ENCODE data around the gene KAT7. TPM values are rescaled to one million over a fixed set of nuclear protein-coding genes. Genes with fewer than 3 reads are reported as not detected.
"Not testable (repeated sequence)": the region's sequence is repeated elsewhere in the genome, so short reads cannot be mapped to it uniquely, and the experiment has no call there.

Gene KAT7
- total RNA-seq, 2 donors from 2014 or later: 41.9 to 42.3 TPM

DNA sequence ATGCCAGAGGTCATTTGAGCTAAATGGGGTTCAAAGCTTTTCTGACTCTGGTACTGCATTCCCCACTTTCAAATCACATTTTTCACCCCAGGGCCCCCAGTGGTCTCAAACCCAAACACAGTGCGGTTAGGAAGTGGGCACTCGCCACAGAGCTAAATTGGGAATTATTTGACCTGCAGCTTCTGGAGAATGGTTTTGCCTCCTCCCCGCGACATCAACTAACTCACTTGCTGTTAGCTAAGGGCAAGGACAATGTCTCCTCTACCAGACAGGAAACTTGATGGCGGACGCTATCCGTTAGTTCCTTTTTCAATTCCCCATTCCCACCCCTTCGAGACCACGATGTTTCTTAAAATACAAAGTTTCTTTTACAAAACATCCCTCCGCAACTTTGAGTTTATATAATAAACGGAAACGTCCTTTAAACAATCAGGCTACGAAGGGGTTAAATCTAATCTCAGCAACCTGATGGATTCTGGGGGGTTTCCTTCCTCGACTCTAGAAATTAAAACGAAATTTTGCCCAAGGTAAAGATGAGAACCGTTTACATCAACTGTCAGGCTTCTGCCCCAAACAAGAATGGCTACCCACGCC is 500 bp upstream of the KAT7 start:
- intact Hi-C loops (cut with DNase I, micrococcal nuclease): no loop called here
- ATAC-seq (no peak), DNase-seq (peak in 1 of 2 donors; percentile 25)

DNA sequence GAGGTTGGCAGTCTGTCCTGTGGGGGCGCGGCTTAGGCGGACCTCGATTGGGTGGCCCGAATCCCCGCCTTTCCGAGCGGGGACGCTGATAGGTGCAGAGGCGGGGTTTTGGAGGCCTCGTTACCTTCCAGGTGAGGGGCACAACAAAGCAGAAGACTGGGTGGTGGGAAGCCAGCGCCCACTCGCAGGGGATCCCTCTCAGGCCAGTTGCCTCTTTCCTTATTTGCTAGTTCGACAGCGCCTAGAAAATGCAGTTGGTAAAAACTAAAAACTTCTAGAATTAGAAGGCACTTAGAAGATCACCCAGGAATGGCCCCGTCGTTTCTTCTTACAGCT is 730 bp downstream of the KAT7 start:
- DNase-seq (no peak), ATAC-seq (no peak)
- intact Hi-C loops (cut with DNase I, micrococcal nuclease): no loop called here

DNA sequence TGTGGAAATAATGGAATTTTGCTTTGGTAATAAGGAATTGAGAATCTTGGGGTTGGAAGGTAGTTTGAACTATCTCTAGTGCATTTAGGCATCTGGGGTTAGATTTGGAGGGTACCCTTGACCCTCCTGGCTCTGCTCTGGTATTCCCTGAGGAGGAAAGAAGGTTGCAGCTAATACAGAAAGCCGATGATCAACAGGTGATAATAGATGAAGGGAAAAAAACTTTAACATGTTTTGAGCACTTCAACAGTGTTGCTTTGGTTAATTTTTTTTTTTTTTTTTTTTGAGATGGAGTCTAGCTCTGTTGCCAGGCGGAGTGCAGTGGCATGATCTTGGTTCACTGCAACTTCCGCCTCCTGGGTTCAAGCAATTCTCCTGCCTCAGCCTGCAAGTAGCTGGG is 4.8 kb downstream of the KAT7 start:
- intact Hi-C loops (cut with DNase I, micrococcal nuclease): no loop called here
- no peak for ATAC-seq
- DNase-seq: no peak

DNA sequence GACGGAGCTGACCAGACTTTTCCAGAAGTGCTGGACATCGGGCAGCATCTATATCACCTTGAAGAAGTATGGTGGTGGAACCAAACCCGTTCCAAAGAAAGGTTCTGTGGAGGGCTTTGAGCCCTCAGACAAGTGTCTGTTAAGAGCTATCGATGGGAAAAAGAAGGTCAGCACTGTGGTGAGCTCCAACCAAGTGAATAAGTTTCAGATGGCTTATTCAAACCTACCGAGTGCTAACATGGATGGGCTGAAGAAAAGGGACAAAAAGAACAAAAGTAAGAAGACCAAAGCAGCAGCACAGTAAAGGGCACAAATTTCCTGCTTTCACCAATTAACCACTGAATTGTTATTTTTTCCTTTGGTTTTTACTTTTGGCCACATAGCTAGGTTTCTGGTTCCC is 6.9 kb downstream of the KAT7 start:
- intact Hi-C loops (cut with DNase I, micrococcal nuclease): no loop called here
- ATAC-seq (no peak), DNase-seq (no peak)

DNA sequence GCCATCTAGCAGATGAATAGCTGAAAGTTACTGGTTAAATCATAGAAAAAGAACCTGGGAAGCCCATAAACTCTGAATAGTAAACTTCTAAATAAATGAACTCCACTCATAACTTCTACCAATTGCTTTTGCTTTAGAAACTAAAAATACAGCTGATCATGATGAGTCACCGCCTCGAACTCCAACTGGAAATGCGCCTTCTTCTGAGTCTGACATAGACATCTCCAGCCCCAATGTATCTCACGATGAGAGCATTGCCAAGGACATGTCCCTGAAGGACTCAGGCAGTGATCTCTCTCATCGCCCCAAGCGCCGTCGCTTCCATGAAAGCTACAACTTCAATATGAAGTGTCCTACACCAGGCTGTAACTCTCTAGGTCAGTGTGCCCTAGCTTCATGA is 9.7 kb downstream of the KAT7 start:
- DNase-seq (no peak), ATAC-seq (no peak)
- intact Hi-C loops (cut with DNase I, micrococcal nuclease): no loop called here

DNA sequence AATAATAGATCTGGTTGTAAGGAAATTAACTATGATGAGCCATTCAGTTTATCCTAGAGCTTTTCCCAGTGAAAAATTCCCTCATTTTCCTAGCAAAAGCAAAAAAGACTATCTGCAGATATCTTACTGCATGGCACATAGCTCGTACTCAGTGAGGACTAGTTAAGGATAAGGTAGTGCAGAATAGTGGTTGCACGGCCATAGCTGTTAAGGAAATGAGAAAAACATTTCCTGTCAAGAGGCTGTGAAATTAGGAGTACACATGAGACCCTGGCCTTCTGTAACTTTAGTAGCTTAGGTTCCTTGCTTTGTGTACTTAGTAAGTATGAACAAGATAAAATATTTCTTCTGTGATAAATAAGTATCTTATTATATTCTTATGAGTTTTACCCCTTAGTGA is 10.3 kb downstream of the KAT7 start:
- ATAC-seq (no peak), DNase-seq (no peak)
- intact Hi-C loops (cut with DNase I, micrococcal nuclease): no loop called here

DNA sequence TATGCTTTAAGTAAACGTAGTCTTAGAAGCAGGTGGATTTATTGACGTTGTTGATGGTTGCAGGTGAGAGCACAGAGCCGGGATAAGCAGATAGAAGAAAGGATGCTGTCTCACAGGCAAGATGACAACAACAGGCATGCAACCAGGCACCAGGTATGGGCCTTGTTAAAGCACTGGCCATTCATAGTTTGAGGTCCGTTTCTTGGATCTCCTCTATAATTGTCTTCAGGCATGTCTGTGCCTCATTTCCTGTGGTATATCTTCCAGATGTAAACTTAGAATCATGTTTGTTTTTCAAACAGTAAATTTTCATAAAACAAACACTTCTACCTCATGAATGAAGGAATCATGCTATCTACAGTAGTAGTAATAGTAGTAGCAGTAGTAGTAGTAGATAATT is 20.6 kb downstream of the KAT7 start:
- intact Hi-C loops (cut with DNase I, micrococcal nuclease): no loop called here

DNA sequence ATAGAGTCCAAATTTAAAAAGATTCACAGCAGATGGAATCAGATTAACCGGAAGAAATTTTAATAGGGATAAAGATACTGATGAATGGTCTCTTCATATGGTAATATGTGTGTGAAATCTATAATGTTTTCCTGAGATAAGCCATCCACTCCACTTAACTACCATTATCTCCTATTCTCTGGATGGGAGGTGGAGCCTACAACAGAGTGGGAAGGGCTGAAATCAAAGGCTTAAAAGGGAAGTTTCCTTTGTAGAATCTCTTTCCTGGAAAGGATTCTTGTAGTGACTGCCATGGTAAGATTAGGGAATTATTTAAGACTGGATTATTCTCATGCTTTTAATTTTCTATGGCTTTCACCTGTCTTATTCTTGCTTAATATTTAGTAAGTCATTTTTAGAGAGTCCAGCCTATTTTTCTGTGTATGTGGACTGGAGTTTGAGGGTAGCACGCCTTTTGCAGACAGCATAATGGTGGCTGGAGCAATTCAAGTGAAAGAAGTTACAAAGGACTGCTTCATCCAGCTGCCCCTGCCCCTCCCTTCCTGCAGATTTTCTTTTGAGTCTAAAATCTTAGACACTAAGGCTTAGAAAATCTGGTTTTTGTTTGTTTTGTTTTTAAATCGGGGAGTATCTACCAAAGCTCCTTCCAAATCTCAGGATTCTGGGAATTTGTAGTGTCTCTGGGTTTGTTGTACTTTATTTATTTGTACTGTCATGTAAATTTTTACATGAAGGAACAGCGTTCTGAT is 26.5 kb downstream of the KAT7 start:
- DNase-seq (no peak), ATAC-seq (no peak)
- intact Hi-C loops (cut with DNase I, micrococcal nuclease): no loop called here

More for the DNA sequence above, 20.6 kb downstream of the KAT7 start:
- no peak for DNase-seq
- ATAC-seq: no peak

DNA sequence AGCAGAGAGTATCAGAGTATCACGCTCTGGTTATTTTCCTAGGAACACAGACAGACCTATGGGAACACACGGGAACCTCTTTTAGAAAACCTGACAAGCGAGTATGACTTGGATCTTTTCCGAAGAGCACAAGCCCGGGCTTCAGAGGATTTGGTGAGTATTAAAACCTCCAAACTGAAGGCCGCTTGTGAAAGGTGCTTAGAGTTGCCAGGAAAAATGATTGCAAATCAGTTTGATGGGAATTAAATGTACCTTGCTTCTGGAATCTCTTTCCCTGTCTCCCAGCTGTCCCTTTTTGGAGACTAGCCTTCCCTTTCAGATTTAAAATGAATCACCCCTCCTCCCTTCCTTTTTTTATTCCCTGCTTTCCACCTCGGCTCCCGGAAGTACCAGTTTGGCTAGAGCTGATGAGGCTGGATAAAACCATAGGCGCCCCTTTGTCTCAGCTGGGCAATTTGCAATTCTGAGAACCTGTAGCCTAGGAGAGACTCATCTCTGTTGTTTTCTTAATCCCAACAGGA is 27.3 kb downstream of the KAT7 start:
- DNase-seq: no peak
- no peak for ATAC-seq
- intact Hi-C loops (cut with DNase I, micrococcal nuclease): no loop called here

DNA sequence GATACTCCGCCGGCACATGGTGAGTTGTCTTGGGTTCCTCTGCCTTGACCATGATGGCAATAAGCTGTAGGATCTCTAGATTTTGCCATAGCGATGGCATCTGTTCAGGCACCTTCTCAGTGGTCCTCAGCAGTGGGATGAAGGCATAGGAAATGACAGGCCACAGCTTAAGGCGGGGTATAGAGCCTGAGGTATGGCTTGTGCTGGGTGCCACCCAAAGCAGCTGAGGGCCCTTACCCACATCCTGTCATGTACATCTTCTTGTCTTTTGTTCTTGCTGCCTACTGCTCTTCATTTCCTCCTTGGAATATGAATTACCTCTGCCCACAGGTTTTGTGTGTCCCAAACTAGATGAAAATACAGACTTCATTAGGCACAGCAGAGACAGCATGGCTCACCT is 29.5 kb downstream of the KAT7 start:
- no peak for ATAC-seq
- no peak for DNase-seq
- intact Hi-C loops (cut with DNase I, micrococcal nuclease): no loop called here

DNA sequence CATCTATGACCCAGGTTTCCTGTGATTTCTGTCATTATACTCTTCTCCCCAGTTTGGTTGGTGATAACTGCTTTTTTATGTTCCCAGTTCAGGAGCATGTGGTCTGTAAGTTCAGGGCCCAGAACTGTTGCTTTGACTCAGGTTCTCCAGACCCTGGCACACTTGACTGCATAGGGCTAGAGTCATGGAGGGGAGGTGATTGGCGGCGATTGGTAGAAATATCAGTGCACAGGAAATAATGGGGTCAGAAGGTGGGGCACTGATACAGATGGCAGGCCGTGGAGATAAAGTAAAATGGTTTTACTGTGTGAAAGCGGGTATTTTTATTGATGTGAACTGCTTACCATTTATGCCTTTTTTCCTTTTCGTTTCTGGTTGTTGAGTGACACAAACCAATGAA is 30.7 kb downstream of the KAT7 start:
- DNase-seq (no peak), ATAC-seq (no peak)
- intact Hi-C loops (cut with DNase I, micrococcal nuclease): no loop called here

DNA sequence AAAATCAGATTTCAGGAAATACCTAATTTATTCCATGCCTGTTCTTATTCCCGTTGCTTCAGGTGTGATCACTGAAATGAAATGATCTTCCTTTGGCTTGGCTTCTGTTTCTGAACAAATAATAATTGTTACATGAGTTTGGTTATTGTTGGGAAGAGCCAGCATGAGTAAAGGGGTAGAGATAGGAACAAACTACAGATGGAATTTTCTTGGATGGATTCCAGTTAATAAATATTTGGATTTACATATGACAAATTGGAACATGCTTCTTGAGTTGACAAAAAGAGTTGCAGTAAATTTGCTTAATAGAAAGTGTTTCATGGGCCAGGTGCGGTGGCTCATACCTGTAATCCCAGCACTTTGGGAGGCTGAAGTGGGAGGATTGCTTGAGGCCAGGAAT is 31.2 kb downstream of the KAT7 start:
- intact Hi-C loops (cut with DNase I, micrococcal nuclease): no loop called here
- DNase-seq: no peak
- no peak for ATAC-seq

DNA sequence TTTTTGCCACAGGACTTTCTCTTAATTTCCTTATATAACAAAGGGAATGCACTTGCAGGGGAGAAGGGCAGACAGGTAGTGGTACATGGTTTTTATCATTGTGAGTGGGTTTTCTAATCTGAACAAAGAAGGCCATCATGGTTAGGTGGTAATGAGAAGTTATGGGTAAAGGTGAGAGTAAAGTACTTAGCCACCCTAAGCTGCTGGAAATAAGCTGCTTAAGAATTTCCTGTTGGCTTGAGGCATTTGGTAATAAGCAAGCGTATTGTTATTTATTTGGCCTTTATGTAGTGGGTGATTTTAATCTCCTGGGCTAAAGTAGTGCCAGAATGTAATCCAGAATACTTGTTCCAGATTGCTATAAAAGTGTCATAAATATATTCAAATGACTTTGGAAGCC is 32.3 kb downstream of the KAT7 start:
- no peak for ATAC-seq
- intact Hi-C loops (cut with DNase I, micrococcal nuclease): no loop called here
- no peak for DNase-seq

DNA sequence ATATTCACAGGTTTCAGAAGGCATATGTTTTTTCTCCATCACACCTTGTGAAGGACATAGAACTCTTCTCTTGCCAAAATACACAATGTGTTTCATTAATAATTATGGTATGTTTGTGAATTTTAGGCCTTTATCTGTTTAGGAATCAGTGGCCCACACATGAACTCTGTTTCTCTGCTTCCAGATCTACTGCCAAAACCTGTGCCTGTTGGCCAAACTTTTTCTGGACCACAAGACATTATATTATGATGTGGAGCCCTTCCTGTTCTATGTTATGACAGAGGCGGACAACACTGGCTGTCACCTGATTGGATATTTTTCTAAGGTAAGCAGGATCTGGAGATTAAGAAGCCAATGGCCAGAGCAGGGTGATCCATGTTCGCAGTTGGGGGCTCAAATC is 33.0 kb downstream of the KAT7 start:
- no peak for DNase-seq
- no peak for ATAC-seq
- intact Hi-C loops (cut with DNase I, micrococcal nuclease): no loop called here

DNA sequence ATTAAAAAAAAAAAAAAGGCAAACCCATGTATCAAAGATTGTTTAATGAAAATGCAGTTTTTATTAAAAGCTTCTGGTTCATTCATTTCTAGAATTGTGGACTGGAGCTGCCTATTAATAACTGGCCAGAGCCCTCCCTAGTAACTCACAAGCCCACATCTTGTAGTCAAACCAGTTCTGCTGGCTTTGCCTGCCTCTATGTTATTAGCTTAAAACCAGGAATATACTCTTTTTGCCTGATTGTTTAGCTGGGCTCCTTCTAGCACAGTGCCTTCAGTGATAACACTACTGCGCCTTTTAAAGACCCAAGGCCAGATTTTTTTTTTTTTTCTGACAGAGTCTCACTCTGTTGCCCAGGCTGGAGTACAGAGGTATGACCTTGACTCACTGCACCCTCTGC is 33.4 kb downstream of the KAT7 start:
- intact Hi-C loops (cut with DNase I, micrococcal nuclease): no loop called here
- no peak for DNase-seq
- ATAC-seq: no peak

DNA sequence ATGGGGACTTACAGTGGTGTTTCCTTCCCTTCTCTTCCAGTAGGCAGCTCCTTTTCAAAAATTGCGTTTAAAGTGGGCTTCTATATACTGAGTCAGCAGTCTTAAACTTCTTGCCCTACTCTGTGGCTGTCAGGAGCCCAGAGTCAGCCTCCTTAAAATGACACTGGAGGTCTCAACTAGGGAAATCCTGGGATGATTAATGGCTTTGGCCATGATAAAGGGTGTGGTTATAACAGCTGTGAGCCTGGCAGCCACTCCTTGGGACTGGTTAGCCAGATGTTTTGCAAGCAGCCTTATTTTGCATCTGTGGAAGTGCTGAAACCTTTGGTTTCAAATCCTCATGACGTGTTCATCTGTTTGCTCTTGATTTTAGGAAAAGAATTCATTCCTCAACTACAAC is 34.3 kb downstream of the KAT7 start:
- peak; percentile 78 for ATAC-seq
- intact Hi-C loops (cut with DNase I, micrococcal nuclease): no loop called here
- DNase-seq: peak; percentile 34 to 48

DNA sequence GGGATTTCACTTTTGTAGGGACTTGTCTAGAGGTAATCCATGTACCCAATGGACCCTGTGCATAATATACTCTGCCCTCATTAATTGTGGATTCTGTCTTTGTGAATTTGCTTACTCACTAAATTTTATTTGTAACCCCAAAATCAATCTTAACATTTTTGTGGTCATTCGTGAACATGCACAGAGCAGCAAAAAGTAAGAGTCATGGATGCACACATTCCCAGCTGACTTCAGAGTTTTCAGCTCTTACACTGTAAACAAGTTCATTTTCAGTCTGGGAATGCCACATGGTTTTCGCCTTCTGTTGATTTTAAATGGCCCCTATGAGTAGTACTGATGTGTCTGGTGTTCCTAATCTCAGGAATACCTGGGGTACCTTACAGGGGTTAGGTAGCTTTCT is 35.1 kb downstream of the KAT7 start:
- ATAC-seq (no peak), DNase-seq (no peak)
- intact Hi-C loops (cut with DNase I, micrococcal nuclease): no loop called here

DNA sequence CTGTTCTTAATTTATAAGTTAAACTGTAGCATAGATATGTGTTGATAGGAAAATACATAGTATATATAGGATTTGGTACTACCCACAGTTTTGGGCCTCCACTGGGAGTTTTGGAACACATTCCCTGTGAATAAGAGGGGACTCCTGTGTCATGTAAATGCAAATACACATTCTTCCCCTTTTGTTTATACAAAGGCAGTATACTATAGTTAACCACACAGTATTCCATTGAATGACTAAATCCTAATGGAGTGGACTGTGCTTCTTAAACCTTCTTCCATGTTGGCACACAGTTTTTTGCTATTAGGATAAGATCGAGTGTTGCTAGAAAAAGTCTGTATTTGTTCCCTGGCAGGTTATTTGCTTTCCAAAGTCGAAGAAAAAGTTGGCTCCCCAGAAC is 37.2 kb downstream of the KAT7 start:
- intact Hi-C loops (cut with DNase I, micrococcal nuclease): no loop called here
- DNase-seq (no peak), ATAC-seq (no peak)

DNA sequence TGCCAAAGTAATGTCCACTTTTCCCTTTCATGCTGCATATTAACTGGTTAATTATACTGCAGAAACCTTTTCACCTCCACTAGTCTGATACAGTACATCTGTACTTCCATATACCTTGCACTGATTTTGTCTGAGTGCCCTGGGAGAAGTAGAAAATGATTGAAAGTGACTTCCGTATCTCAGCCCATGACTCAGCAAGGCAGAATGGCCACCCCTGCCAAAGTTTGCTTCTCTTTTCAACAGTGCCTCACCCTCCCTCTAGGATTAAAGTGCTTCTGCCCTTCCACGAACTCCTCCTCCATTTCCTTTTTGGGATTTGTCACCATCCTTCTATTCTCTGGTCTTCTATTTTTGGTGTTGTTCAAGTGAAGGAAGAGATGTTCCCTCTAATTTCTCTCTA is 39.8 kb downstream of the KAT7 start:
- intact Hi-C loops (cut with DNase I, micrococcal nuclease); DNase-seq; ATAC-seq: not testable (repeated sequence)

DNA sequence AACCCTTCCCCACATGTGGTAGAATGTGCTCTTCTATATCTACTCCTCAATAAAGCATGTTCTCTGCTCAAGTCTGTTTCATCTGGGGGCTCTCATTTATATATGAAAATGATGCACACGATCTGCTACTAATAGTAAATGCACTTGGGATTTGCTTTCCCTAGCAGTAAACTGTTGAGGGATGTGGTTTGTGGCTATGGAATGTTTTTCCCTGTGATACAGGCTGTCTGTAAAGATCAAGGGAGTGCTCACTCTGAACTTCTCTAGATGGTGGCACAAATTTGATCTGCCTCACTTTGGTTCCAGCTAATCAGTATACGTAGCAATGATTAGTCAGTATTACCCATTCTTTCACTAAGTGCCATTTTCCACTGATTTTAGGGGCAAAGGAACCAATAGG is 40.5 kb downstream of the KAT7 start:
- intact Hi-C loops (cut with DNase I, micrococcal nuclease): no loop called here
- ATAC-seq: no peak
- no peak for DNase-seq

DNA sequence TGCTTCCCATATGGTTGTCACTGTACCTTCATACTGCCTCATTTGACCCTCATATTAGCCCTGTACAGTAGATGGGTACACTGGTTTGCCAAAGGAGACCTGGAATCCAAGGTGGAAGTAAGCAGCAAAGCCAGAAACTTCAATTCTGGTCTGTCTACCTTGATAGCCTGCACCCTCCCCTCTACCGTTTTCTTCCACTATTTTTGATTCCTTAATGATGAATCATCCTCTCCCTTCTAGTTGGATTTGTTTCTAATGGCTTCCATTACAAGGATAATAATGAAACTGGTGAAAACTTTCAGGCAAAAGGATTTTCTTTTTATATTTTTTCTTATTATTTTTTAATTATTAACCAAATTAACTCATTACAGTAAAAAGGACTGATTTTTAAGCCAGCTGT is 42.1 kb downstream of the KAT7 start:
- ATAC-seq (no peak), DNase-seq (no peak)
- intact Hi-C loops (cut with DNase I, micrococcal nuclease): no loop called here
